ENCODE results near the gene SLC12A8.

SLC12A8 gene

DNA sequence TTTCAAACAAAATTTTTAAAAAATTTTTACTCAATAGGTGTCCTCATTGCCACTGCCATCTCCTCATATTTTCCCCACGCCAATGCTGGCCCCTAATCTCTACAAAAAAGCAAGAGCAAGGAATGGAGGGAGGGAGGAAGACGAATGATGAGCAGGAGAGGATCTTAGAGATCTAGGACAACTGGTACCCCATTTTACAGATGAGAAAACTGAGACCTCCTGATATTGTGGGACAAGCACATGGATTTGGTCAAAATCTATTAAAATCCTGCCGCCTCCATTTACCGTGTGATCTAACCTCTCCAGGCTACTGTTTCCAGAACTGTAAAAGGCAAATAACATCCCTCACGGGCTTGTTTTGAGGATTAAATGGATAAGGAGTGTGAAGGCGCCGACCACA lies 161.3 kb downstream of the SLC12A8 start:
- no peak overlapping the region for H3K4me3 ChIP-seq (ENCODE audit: low read length)
- TF ChIP-seq, protein P1, sequence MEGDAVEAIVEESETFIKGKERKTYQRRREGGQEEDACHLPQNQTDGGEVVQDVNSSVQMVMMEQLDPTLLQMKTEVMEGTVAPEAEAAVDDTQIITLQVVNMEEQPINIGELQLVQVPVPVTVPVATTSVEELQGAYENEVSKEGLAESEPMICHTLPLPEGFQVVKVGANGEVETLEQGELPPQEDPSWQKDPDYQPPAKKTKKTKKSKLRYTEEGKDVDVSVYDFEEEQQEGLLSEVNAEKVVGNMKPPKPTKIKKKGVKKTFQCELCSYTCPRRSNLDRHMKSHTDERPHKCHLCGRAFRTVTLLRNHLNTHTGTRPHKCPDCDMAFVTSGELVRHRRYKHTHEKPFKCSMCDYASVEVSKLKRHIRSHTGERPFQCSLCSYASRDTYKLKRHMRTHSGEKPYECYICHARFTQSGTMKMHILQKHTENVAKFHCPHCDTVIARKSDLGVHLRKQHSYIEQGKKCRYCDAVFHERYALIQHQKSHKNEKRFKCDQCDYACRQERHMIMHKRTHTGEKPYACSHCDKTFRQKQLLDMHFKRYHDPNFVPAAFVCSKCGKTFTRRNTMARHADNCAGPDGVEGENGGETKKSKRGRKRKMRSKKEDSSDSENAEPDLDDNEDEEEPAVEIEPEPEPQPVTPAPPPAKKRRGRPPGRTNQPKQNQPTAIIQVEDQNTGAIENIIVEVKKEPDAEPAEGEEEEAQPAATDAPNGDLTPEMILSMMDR (conservative IDR thresholded peaks at IDR 0.05; ENCODE audit: low read depth, low read length) = no peak
- no peak for DNase-seq (ENCODE audit: low read depth)

DNA sequence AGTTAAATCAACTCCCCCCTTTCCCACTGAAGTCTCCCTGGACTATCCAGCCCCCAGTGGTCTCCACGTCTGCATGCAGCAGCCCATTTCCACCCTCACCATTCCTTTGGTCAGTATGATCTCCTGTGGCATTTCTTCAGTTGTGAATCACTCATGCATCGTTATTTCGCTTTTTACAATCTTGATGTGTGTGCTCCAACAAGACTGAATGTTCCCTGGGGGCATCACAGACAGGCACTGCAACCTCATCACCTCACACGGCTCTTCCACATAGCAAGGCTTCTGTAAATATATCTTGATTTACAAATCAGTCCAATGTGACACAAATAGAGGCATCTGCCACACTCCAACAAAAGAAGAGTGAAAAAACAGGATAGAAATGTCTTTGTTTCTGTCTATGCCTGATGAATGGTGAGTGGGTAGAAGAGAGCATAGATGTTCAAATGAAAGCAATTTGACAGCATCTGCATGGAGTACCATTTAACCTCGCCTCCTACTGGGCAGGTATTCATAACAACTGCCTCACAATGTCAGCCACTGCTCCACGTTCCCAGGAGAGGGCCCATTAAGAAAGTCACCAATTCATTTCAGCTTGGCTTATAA lies 162.0 kb downstream of the SLC12A8 start:
- no peak for DNase-seq (ENCODE audit: low read depth)
- TF ChIP-seq, protein P1 (conservative IDR thresholded peaks at IDR 0.05; ENCODE audit: low read depth, low read length) = no peak
- H3K4me3 ChIP-seq (ENCODE audit: low read length) = no peak overlapping the region

DNA sequence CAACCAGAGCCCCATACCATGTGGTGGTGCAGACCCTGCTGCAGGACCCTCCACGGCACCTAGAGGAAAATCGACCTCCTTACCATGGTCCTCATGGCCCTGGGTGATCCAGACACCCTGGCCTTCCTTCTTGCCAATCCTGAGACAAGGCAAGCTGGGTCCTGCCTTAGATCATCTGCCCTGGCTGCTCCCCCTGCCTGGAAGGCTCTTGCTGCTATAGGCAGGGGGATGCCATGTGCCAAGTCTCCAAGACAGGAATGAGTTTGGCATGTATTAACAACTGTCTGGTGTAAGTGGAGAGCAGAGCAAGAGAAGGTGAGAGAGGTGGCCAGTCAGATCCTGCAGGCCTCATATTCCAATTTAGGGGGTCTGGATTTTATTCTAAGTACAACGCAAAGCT lies 164.3 kb downstream of the SLC12A8 start:
- no peak overlapping the region for H3K4me3 ChIP-seq (ENCODE audit: low read length)
- TF ChIP-seq, protein P1 (conservative IDR thresholded peaks at IDR 0.05; ENCODE audit: low read depth, low read length) = no peak
- no peak for DNase-seq (ENCODE audit: low read depth)

DNA sequence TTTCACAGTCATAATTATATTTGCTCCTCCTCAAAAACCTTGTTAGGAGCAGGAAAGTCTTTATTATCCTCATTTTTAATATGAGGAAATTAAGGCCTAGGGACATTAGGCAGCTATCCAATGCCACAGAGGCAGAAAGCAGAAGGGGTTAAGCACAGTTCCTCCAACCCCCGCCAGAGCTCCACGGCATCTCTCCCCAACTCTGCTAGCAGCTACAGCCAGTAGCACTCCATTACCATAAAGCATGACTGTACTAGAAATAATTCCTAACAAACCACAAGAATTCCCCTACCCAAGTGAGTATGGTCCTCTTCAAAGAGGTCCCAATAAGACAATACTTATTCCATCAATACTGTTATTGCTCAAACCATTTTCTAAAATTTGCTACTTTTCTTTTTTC lies 166.6 kb downstream of the SLC12A8 start:
- TF ChIP-seq, protein P1 (conservative IDR thresholded peaks at IDR 0.05; ENCODE audit: low read depth, low read length) = peak; percentile 44

DNA sequence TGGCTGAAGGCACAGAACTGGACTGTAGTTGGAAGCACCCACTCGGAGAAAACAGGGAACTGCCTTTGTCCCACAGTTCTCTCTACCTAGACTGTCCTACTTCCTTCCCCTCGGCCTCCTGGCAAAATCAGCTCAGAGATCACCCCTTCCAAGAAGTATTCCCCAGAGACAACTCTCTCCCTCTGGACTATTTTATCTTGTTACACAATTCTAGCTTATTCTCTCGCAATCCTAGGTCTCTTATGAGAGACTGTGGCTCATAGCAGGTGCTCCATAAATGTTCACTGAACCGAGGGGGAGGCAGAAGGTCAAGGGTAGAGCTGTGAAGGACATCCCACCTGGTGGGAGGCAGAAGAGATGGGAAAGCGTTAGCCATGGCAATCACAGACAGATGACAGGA lies 167.4 kb downstream of the SLC12A8 start:
- DNase-seq (ENCODE audit: low read depth) = no peak
- TF ChIP-seq, protein P1 (conservative IDR thresholded peaks at IDR 0.05; ENCODE audit: low read depth, low read length) = no peak
- no peak overlapping the region for H3K4me3 ChIP-seq (ENCODE audit: low read length)

More for the DNA sequence above, 166.6 kb downstream of the SLC12A8 start:
- H3K4me3 ChIP-seq (ENCODE audit: low read length) = no peak overlapping the region
- no peak for DNase-seq (ENCODE audit: low read depth)

DNA sequence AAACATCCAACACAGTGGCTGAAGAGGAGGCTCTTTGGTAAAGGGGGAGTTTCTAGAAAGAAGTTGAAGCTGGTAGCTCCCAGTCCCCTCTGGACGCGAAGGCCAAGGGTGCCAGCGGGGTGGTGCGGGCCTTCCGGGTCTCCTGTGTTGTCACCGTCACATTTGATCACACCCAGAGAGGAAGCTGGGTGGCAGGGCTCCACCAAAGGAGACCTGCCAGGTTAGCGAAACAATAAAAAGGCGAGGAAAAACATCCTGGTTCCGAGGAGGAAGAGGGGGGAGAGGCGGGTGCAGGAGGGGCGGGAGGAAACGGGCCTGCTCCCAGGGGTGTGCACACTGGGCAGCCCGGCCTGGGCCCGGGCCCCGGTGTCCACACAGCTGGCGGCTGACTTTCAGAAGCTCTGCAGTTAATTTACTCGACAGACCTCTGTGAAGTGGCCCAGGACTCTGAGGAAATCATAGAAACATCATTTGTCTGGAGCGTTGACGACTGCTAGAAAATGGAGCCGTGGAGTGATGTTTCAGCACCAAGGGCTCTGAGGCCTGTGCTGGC lies 168.9 kb downstream of the SLC12A8 start:
- TF ChIP-seq, protein P1 (conservative IDR thresholded peaks at IDR 0.05; ENCODE audit: low read depth, low read length) = no peak
- H3K4me3 ChIP-seq (ENCODE audit: low read length) = no peak overlapping the region
- DNase-seq (ENCODE audit: low read depth) = no peak

DNA sequence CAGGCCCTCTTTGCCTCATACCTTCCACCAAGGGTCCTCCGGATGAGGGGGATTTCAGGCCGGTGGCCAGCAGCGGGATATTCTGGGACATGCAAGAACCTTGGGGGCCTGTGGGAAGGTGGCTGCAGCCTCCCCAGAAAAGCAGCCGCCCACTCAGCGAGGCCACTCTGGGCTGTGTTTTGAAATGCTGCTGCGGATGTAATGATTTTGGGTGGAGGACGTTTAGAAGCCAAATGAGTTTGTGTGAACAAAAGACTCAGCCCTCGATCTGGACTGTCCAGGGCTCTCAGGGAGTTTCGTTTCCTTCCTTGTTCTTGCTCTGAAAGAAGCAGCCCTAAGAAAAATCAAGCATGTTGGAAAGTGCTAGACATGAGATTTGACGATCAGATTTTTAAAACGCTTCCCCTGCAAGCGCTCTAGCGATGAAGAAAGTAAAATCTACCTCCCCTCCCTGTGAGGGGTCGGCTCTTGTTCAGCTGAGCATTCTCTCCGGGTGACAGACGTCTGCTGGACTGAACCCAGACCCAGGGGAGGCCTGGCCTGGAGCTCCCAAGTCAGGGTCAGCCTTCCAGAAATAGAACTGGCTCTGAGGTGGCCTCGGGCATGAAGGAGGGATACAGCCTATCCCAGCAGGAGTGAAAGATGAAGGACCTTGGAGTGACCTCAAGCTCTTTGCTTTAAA lies 169.7 kb downstream of the SLC12A8 start:
- TF ChIP-seq, protein P1 (conservative IDR thresholded peaks at IDR 0.05; ENCODE audit: low read depth, low read length) = no peak
- H3K4me3 ChIP-seq (ENCODE audit: low read length) = no peak overlapping the region

More for the DNA sequence above, 169.7 kb downstream of the SLC12A8 start:
- no peak for DNase-seq (ENCODE audit: low read depth)
